HG03558 (cell line): ENCODE data around the gene SLC35F5.
"Not testable (repeated sequence)": the region's sequence is repeated elsewhere in the genome, so short reads cannot be mapped to it uniquely, and the experiment has no call there.

Source experiments
- ATAC-seq: cut with Tn5 transposase; IDR thresholded peaks from one replicate; pipeline ENCODE4 v1.9.1; 2021; ENCODE audit warnings: moderate number of reproducible peaks; ENCODE audit not compliant: unreplicated experiment; ENCODE audit errors: extremely low read depth

The SLC35F5 gene

DNA sequence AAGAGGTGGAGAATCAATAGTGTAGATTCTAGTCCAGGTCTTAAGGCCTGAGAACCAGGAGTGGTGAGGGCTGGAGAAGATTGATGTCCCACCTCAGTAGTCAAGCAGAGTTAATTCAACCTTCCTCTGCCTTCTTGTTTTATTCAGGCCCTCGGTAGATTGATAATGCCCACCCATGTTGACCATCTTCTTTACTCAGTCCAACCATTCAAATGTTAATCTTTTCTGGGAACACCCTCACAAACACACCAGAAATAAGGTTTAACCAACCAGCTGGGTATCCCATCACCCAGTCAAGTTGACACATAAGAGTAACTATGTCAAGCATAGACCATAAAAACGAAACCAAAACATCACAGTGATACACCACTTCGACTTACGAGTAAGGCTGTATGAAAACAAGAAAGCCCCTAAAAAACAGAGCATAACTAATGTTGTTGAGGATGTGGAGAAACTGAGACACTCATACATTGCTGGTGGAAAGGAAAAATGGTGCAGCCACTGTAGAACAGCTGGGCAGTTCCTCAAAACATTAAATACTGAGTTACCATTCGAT is 57.5 kb downstream of the SLC35F5 start:
- ATAC-seq: peak; percentile 54

DNA sequence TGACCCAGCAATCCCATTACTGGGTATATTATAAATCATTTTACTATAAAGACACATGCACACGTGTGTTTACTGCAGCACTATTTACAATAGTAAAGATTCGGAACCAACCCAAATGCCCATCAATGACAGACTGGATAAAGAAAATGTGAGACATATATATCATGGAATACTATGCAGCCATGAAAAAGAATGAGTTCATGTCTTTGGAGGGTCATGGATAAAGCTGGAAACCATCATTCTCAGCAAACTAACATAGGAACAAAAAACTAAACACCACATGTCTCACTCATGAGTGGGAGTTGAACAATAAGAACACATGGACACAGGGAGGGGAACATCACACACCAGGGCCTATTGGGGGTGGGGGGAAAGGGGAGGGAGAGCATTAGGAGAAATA is 58.2 kb downstream of the SLC35F5 start:
- ATAC-seq: not testable (repeated sequence)

DNA sequence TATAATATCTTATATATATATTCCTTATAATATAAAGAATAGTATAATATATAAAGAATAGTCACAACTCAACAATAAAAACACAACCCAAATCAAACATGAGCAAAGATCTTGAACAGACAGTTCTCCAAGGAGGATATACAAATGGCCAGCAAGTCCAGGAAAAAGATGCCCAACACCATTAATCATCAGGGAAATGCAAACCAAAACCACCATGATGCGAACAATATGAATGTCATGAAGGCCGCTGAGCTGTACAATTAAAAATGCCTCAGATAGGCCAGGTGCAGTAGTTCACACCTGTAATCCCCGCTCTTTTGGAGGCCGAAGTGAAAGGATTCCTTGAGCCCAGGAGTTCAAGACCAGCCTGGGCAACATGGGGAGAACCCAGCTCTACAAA is 58.9 kb downstream of the SLC35F5 start:
- no peak for ATAC-seq

DNA sequence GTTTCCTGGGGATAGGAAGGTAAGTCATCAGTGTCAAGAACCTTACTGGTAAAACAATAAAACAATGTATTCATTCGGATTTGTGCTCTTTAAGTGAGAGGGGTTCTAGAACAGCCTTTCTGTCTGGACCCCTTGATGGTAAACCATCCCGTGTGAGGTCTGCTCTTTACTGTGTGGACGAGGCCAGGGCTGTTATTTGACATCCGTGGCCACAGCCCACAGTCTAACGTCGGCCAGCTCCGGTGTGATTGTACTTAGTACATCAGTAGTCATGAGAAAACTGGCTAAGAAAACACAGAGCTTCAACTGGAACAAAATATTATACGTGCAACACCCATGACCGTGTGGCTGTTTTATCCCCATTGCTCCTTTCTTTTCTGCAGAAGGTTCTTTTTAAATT is 62.0 kb downstream of the SLC35F5 start:
- ATAC-seq: no peak

DNA sequence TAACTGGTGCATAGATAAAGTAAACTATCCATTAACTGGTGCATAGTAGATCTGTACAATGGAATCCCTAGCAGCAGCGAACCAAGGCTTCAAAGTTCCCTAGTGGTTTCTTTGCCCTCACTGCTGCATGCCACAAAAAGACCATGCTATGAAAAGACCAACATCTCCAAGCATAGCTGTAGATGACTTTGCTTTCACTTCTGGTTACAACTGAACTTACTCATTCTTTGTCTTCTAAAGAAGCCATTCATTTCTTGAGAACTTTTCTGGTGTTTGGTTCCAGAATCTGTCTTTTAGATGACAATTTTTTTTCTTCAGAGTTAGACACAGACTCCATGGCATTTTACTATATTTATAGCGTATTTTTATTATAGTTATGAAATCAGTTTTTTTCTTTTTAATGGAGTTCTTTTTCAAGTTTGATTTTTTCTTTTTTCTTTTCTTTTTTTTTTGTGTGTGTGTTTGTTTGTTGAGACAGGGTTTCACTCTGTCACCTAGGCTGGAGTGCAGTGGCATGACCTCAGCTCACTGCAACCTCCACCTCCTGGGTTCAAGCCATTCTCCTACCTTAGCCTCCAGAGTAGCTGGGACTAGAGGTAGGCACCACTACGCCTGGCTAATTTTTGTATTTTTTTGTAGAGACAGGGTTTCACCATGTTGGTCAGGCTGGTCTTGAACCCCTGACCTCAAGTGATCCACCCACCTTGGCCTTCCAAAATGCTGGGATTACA is 63.6 kb downstream of the SLC35F5 start:
- peak; percentile 78 for ATAC-seq

DNA sequence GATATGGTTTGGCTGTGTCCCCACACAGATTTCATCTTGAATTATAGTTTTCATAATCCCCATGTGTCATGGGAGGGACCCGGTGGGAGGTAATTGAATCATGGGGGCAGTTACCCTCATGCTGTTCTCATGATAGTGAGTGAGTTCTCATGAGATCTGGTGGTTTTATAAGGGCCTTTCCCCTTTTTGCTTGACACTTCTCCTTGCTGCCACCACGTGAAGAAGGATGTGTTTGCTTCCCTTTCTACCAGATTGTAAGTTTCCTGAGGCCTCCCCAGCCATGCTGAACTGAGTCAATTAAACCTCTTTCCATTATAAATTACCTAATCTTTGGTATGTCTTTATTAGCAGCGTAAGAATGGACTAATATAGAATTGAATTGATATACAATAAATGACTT is 65.6 kb downstream of the SLC35F5 start:
- ATAC-seq: not testable (repeated sequence)

DNA sequence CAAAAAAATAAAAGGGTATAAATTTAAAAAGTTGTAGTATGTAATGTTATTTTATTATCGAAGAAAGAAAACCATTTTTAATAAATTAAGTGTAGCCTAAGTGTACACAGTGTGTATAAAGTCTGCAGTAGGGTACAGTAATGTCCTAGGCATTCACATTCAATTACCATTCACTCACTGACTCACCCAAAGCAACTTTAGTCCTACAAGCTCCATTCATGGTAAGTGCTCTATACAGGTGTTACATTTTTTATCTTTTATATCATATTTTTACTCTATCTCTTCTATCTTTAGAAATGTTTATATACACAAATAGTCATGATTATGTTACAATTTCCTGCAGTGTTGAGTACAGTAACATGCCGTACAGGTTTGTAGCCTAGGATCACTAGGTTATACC is 69.9 kb downstream of the SLC35F5 start:
- ATAC-seq: no peak

DNA sequence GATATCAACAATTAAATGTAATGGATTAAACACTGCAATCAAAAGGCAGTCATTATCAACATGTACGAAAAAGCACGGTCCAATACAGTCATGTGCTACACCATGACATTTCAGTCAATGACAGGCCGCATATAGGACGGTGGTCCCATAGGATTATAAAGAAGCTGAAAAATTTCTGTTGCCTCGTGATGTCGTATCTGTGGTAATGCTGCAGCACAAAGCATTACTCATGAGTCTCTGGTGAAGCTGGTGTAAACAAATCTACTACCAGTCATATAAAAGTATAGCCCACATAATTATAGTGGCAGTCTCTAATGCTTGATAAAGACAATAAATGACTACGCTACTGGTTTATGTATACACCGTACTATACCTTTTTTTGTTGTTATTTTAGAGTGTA is 71.0 kb downstream of the SLC35F5 start:
- ATAC-seq: no peak

DNA sequence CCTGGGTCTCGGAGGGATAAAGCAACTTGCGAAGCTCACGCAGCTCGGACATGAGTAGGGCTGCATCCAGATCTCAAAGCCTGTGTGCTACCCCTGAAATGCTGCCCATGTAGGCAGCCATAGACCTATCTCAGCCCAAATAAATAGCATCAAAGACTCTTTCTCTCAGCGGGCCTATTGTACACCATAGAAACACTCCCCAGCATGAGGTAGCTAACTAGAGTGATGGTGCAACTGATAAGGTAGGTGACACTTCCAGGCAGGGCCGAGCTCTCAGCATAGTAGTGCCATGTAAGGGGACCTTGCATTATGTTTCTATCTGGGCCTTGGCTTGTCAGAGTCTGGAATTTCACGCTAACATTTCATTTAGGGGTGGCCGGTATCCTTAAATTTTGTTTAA is 77.0 kb downstream of the SLC35F5 start:
- ATAC-seq: no peak

DNA sequence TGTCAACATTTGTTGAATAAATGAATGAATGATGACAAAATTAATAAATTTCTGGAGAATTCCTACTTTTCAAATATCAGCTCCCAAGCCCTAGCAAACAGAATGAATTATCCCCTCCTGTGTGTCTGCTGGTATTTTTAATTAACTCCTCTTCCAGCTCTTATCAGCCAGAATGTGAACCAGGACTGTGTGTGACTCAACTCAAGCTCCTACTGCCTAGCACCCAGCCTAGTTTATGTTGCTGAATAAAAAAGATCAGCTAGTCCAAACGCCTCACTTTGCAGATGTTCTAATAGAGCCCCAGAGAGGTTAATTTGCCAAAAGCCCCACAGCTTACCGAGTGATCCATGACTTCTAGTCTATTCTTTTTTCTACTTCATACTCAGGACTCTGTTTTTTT is 79.1 kb downstream of the SLC35F5 start:
- no peak for ATAC-seq

DNA sequence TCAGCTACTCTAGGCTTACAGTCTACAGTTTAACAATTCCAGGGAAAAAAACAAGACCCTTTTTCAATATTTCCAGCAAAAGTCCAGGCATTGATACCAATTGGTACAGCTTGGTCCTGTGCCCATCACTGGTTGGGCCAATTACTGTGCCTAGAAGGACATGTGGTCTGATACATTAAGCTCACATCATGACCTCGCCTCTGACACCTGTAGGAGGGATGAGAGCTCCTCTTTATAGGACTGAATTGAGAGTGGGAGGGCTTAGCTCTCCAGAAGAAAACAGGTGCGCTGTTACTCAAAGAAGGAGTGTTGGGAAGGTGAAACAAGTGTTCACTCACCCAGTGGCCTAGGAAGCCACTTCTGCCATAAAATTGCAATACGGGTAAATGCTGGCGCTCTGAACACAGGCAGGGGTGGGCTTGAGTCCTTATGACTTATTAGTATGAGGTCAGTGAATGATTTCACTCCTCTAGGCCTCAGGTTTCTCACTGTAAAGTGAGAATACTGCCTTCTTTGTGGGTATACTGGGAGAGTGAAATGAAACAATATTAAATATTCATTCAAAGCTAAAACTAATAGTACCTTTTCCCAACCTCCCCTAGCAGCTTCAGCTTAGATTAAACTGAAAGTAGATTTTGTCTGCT is 79.7 kb downstream of the SLC35F5 start:
- ATAC-seq: no peak

DNA sequence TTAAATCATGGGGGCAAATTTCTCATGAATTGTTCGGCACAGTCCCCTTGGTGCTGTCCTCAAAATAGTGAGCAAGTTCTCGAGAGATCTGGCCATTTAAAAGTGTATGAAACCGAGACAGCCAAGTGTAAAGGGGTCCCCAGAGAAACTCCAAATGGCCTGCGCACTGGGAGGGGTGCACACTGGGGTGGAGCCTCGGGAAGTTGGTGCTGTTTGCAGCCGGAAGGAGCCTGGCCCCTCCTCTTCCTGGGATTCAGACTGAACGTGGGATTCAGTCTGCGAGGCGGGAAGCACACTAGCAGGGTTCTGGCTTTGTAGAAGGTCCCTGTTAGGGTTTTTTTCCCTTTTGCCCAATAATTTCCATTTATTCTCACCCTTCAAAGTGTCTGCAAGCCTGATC is 80.6 kb downstream of the SLC35F5 start:
- no peak for ATAC-seq

DNA sequence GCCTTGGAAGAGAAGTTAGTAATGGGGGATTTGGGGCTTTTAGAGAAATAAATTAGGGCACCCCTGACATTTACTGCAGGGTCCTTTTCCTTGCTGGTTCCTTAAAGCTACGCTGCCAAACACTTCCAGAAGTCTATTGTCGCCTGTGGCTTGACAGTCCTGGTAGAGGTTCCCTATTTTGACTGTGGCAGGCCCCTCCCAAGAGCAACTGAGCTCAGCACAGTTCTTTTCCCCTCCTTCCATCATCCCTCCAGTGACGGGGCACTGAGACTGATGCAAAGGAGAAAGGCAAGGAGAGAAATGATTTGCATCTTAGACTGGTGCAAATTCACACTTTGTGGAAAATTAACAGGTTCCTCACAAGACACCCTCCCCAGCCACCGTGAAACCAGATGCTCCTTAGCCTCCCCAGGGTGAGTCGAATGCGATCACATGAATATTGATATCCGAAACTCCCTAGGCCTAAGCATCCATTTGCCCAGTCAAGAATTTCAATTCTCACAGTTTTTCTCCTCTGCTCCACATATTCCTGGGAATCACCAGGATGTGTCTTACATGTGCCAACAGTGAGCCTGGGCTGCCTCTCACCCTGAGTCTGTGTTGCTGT is 84.0 kb downstream of the SLC35F5 start:
- ATAC-seq: no peak

DNA sequence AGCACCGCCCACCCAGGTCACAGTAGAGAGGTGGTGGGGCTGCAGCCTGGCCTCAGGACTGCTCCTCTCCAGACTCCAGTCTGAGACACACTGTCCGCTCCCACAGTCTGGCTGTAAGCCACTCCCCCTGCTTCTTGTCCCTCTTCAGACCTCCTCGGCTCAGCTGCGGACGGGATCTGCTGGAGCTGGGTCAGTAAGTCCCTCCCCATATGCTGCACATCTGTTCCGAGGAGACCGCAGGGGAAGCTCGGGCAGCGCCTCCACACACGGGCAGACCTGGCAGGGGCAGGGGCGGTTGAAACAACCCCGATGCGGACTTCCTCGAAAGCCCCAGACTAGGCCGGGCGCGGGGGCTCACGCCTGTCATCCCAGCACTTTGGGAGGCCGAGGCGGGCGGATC is 87.4 kb downstream of the SLC35F5 start:
- not testable (repeated sequence) for ATAC-seq

DNA sequence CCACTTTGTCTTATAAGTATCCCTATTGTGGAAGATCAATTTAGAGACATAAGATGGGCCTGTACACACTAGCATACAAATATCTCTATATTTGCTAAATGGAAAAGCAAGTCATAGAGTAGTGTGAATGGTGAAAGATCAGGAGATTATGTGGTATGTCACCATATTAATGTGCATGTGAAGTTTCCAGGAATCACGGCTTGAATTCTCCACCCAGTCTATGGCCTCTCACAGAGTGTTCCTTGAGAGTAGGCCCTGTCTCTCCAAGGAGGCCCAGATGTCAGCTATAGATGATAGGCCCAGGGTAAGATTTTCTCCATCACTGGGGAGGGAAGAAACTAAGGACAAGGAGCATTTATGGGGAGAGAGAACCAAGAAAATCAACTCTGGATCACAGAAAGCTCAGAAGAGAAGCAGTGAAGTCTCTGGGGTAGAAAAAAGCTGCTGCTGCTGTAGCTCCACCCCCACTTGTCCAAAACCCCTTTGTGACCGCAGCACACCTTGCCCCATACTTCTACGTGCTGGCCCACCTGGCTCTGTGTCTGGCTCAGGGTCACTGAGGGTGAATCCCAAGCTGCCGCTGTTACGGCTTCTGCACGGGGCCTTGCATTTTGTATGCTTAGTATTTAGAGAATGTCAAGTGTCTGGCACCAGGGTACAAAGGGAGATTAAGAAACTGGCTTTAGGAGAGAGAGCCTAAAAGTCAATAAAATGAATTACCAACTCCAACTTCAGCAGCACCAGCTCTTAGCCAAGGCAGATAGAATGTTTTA is 91.5 kb downstream of the SLC35F5 start:
- not testable (repeated sequence) for ATAC-seq

DNA sequence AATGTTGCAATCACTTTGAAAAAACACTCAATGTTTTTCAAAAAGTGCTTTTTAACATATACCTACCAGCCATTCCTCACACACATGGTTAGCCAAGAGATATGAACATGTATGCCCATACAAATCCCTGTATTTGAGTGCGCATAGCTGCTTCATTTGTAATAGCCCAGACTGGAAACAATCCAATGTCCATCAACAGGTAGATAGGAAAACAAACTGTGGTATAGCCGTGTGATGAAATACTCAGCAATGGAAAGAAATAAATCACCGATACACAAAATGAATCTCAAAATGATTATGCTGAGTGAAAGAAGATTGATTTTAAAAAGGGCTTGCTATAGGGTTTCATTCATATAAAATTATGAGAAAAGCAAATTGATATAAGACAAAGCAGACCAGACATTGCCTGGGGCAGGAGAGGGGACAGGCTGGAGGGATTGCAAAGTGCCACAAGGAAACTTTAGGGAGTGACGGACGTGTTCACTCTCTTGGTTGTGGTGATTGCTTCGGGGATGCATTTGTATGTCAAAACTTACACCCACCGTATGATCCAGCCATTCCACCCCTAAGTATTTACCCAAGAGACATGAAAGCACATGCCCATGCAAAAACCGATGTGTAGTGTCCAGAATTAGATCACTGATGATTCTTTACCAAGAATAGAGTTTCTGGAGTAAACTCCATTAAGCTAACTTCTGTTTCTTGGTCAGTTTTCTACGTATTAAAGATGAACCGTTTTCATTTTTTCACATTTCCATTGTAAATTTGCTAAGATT is 93.0 kb downstream of the SLC35F5 start:
- ATAC-seq: not testable (repeated sequence)
